A673 (cell line): ENCODE results near the gene TCF7L2. TPM values are rescaled to one million over a fixed set of nuclear protein-coding genes. Genes with fewer than 3 reads are reported as not detected.

Source experiments
- BruUV-seq: library from RNA; stranded (reverse); fragments of 400-500 nt; replicated peaks from 2 replicates; lab custom pipeline; 2021; lab: Mats Ljungman, UMichigan
- CTCF ChIA-PET: fragments of 300-600 bp; sonication (Branson Sonifier 250); formaldehyde crosslinking; loops from one replicate; lab custom pipeline; 2022; ENCODE audit warnings: antibody characterized with exemption; lab: Charles Lee
- POLR2A ChIA-PET: fragments of 300-600 bp; sonication (Branson Sonifier 250); formaldehyde crosslinking; loops from one replicate; lab custom pipeline; 2022; ENCODE audit warnings: antibody characterized with exemption; ENCODE audit not compliant: low non-redundant PET; lab: Charles Lee
- DNase-seq: peaks from one replicate; pipeline ENCODE4 v3.0.0-alpha.2; 2015; ENCODE audit warnings: low spot score
- H3K27ac ChIP-seq: fragments of 200-600 bp; sonication (generic); 2 replicates; pipeline ENCODE4 v1.5.1; 2016; ENCODE audit warnings: mixed run types, low read depth, mild to moderate bottlenecking, mixed read lengths, antibody characterized with exemption, low read length; ENCODE audit not compliant: poor library complexity, severe bottlenecking
- H3K27me3 ChIP-seq: fragments of 200-600 bp; sonication (generic); replicated peaks from 2 replicates; pipeline ENCODE4 v1.6.1; 2017; ENCODE audit warnings: mixed run types, low read depth, mild to moderate bottlenecking, mixed read lengths, antibody characterized with exemption, low read length; ENCODE audit not compliant: insufficient read depth, poor library complexity
- H3K36me3 ChIP-seq: fragments of 200-600 bp; sonication (generic); 2 replicates; pipeline ENCODE4 v1.6.1; 2016; ENCODE audit warnings: mixed run types, mild to moderate bottlenecking, mixed read lengths, antibody characterized with exemption, low read length; ENCODE audit not compliant: insufficient read depth, poor library complexity, severe bottlenecking
- H3K4me1 ChIP-seq: fragments of 200-600 bp; sonication (generic); 2 replicates; pipeline ENCODE4 v1.6.1; 2017; ENCODE audit warnings: mixed run types, mild to moderate bottlenecking, mixed read lengths, antibody characterized with exemption, low read length; ENCODE audit not compliant: insufficient read depth, poor library complexity, severe bottlenecking
- H3K4me3 ChIP-seq: fragments of 200-600 bp; sonication (generic); 2 replicates; pipeline ENCODE4 v1.5.1; 2016; ENCODE audit warnings: low read depth, mixed run types, mild to moderate bottlenecking, mixed read lengths, low read length; ENCODE audit not compliant: poor library complexity, severe bottlenecking
- H3K9me3 ChIP-seq: fragments of 200-600 bp; sonication (generic); 2 replicates; pipeline ENCODE4 v1.6.1; 2016; ENCODE audit warnings: mixed run types, low read depth, mild to moderate bottlenecking, mixed read lengths, antibody characterized with exemption, low read length; ENCODE audit not compliant: poor library complexity, severe bottlenecking
- EZH2 ChIP-seq: fragments of 200-600 bp; sonication (generic); IDR thresholded peaks from 2 replicates; pipeline ENCODE4 v1.6.1; 2017; ENCODE audit warnings: borderline replicate concordance, low read depth, mild to moderate bottlenecking, mixed read lengths, antibody characterized with exemption, low read length; ENCODE audit not compliant: poor library complexity, severe bottlenecking
- intact Hi-C: fragments of 100-400 bp; cut with micrococcal nuclease; formaldehyde crosslinking; loops from one replicate; pipeline ENCODE4 v1.10.0; 2022; ENCODE audit not compliant: unreplicated experiment
- total RNA-seq: library from RNA; stranded (reverse); gene quantifications from 2 replicates; pipeline ENCODE4 v1.2.3, GENCODE V29; 2021
- TF ChIP-seq, protein P1 (sequence below): fragments of 300-800, 200-600 bp; sonication (generic); conservative IDR thresholded peaks from 2 replicates; pipeline ENCODE4 v1.5.1; 2017; ENCODE audit warnings: low read depth, mild to moderate bottlenecking, antibody characterized with exemption, low read length, moderate library complexity, mixed read lengths

Gene TCF7L2
- total RNA-seq, 1 experiment from 2014 or later: 16.8 TPM

DNA sequence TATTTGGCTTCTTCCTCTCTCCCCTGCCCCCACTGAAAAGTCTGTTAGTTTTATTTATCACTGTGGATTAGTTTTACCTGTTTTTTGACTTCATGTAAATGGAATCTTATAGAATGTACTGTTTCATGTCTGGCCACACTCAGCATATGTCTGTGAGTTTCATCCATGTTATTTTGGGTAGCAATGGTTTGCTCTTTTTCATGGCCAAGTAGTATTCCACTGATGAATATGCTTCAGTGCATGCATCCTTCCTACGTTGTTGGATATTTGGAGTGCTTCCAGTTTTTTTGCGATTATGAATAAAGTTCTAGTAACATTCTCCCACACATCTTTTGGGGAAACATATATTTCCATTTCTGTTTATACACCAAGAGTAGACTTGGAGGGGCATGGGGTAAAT lies 19.1 kb downstream of the TCF7L2 start:
- no peak for DNase-seq
- TF ChIP-seq, protein P1, sequence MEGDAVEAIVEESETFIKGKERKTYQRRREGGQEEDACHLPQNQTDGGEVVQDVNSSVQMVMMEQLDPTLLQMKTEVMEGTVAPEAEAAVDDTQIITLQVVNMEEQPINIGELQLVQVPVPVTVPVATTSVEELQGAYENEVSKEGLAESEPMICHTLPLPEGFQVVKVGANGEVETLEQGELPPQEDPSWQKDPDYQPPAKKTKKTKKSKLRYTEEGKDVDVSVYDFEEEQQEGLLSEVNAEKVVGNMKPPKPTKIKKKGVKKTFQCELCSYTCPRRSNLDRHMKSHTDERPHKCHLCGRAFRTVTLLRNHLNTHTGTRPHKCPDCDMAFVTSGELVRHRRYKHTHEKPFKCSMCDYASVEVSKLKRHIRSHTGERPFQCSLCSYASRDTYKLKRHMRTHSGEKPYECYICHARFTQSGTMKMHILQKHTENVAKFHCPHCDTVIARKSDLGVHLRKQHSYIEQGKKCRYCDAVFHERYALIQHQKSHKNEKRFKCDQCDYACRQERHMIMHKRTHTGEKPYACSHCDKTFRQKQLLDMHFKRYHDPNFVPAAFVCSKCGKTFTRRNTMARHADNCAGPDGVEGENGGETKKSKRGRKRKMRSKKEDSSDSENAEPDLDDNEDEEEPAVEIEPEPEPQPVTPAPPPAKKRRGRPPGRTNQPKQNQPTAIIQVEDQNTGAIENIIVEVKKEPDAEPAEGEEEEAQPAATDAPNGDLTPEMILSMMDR: no peak
- TF ChIP-seq EZH2: no peak
- intact Hi-C loops: no loop called here
- H3K4me1 ChIP-seq: no peaks in the 10 kb centered on the region
- H3K36me3 ChIP-seq: no peaks in the 10 kb centered on the region
- no peak overlapping the region for H3K27ac ChIP-seq
- no peaks in the 10 kb centered on the region for H3K27me3 ChIP-seq
- no peak overlapping the region for H3K4me3 ChIP-seq
- ChIA-PET POLR2A (no interaction called here), CTCF (no interaction called here)
- no peaks in the 10 kb centered on the region for H3K9me3 ChIP-seq
- BruUV-seq: no TSS peak

DNA sequence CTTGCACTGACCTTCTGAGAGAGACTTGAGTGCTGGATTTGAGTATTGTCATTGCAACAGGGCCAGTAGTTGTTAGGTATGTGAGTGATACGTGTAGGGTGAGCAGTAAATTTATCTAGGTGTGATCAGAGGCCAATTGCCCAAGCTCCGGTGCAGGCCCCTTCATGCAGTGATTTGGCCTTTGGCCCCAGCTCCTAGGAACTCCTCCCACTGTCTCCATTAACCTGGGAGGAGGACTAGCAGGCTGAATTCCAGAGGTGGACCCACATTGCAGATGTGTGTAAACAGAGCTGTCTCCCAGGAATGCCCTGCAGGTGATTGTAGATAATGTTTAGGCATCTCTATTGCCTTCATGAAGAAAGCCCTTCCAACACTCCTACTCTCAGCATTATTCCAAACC lies 19.5 kb downstream of the TCF7L2 start:
- H3K36me3 ChIP-seq: no peaks in the 10 kb centered on the region
- DNase-seq: no peak
- H3K4me1 ChIP-seq: no peaks in the 10 kb centered on the region
- TF ChIP-seq, protein P1: no peak
- no peak for TF ChIP-seq EZH2
- no peak overlapping the region for H3K4me3 ChIP-seq
- intact Hi-C loops: no loop called here
- no TSS peak for BruUV-seq
- no peaks in the 10 kb centered on the region for H3K27me3 ChIP-seq
- H3K27ac ChIP-seq: no peak overlapping the region
- POLR2A ChIA-PET: no interaction called here
- CTCF ChIA-PET: no interaction called here
- no peaks in the 10 kb centered on the region for H3K9me3 ChIP-seq

DNA sequence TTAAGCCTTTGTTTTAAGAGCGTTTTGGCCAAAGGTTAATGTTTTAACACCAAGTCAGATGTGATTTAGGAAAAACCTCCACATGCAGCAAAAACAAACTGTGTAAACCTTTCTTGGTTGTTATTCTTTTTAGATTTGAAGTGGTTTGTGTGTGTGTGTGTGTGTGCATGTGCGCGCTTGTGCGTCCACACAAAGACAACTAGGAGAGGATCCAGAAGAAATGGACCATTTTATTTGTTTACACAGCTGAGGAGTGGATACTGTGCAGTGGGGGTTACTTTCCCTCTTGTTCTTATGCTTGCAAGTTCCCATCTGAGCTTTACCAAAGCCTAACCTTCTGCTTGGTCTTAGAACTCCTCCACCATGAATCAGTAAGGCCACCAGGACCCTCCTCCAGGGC lies 20.0 kb downstream of the TCF7L2 start:
- no TSS peak for BruUV-seq
- Histone ChIP-seq H3K4me1 (no peaks in the 10 kb centered on the region), H3K9me3 (no peaks in the 10 kb centered on the region), H3K4me3 (no peak overlapping the region), H3K36me3 (no peaks in the 10 kb centered on the region), H3K27me3 (no peaks in the 10 kb centered on the region), H3K27ac (no peak overlapping the region)
- CTCF ChIA-PET: no interaction called here
- TF ChIP-seq, protein P1: no peak
- TF ChIP-seq EZH2: no peak
- DNase-seq: no peak
- intact Hi-C loops: no loop called here
- POLR2A ChIA-PET: interaction anchor here (0.6 kb wide), 1 partner anchor 12 kb away, joined by 4 read pairs; no protein-coding TSS in a partner anchor
